A549 (cell line): Measurements from ENCODE around the gene DNAJC3. TPM values are rescaled to one million over a fixed set of nuclear protein-coding genes. Genes with fewer than 3 reads are reported as not detected.
A peak's percentile ranks its signal among the peaks of the same experiment; 100 is the strongest.
"Not testable (repeated sequence)": the region's sequence is repeated elsewhere in the genome, so short reads cannot be mapped to it uniquely, and the experiment has no call there.

ENCODE experiments used
- ATAC-seq, 2 experiments: fragments of 200-7000 bp in 1 of 2; fragments of >200 bp in 1 of 2; cut with Nextera tagmentation in 1 of 2; cut with Tn5 transposase in 1 of 2; 3 replicates each; pipeline versions ENCODE4 v1.8.0 to v1.9.1; 2018 to 2020; ENCODE audit warnings: mild to moderate bottlenecking in 1 of 2, moderate library complexity in 1 of 2
- CTCF ChIA-PET: fragments of 300-600 bp; sonication (Branson Sonifier 250); formaldehyde crosslinking; extraction: SDS; loops from one replicate; lab custom pipeline; 2021; ENCODE audit warnings: antibody characterized with exemption, inconsistent platforms; lab: Yijun Ruan, JAX
- POLR2A ChIA-PET: fragments of 350-600 bp; formaldehyde crosslinking; extraction: SDS; loops from one replicate; lab custom pipeline; 2021; ENCODE audit warnings: antibody characterized with exemption, inconsistent platforms; lab: Yijun Ruan, JAX
- DNase-seq, 2 experiments: peaks; one replicate each; pipeline versions ENCODE4 v3.0.0 to v3.0.0-alpha.2; 2011 to 2016; ENCODE audit warnings: low read depth in 1 of 2, low spot score in 1 of 2
- FAIRE-seq: peaks from 2 replicates; lab custom pipeline; 2011; peaks lifted over from hg19 to GRCh38; lab: Jason Lieb, UNC
- H3K27ac ChIP-seq, 2 experiments: fragments of >200 bp; sonication (Bioruptor Twin); formaldehyde crosslinking; 3 replicates each; pipeline ENCODE4 v1.5.1; 2016 to 2017
- H3K4me1 ChIP-seq: fragments of >200 bp; sonication (Bioruptor Twin); formaldehyde crosslinking; 3 replicates; pipeline ENCODE4 v1.6.1; 2016
- H3K4me2 ChIP-seq: fragments of >200 bp; sonication (Bioruptor Twin); formaldehyde crosslinking; 3 replicates; pipeline ENCODE4 v1.6.1; 2016
- H3K4me3 ChIP-seq: fragments of >200 bp; sonication (Bioruptor Twin); formaldehyde crosslinking; 3 replicates; pipeline ENCODE4 v1.5.1; 2016
- H3K9me3 ChIP-seq: fragments of >200 bp; sonication (Bioruptor Twin); formaldehyde crosslinking; 3 replicates; pipeline ENCODE4 v1.6.1; 2016
- BHLHE40 ChIP-seq: IDR thresholded peaks from 2 replicates; pipeline ENCODE4 v1.6.1; 2012; ENCODE audit warnings: low read depth, low read length, inconsistent platforms
- CHD4 ChIP-seq: fragments of 200-600 bp; sonication (generic); IDR thresholded peaks from 2 replicates; pipeline ENCODE4 v1.6.1; 2016; ENCODE audit warnings: antibody characterized with exemption, mild to moderate bottlenecking, borderline replicate concordance
- EHF ChIP-seq: fragments of 250-450 bp; sonication (Bioruptor Pico); IDR thresholded peaks from 2 replicates; pipeline ENCODE4 v1.5.0; 2020; ENCODE audit warnings: mild to moderate bottlenecking
- EP300 ChIP-seq, 2 experiments: fragments of >200 bp; sonication (Bioruptor Twin); formaldehyde crosslinking; IDR thresholded peaks; 2 replicates in 1 of 2; 3 replicates in 1 of 2; pipeline ENCODE4 v1.6.1; 2016 to 2017
- FOSB ChIP-seq: fragments of 250-450 bp; sonication (Bioruptor Pico); IDR thresholded peaks from 2 replicates; pipeline ENCODE4 v1.5.0; 2020; ENCODE audit warnings: mild to moderate bottlenecking, moderate library complexity
- FOXS1 ChIP-seq: fragments of 250-450 bp; sonication (Bioruptor Pico); IDR thresholded peaks from 2 replicates; pipeline ENCODE4 v1.5.0; 2020; ENCODE audit warnings: mild to moderate bottlenecking, moderate library complexity
- HEYL ChIP-seq: fragments of 250-450 bp; sonication (Bioruptor Pico); IDR thresholded peaks from 2 replicates; pipeline ENCODE4 v1.8.0; 2021; ENCODE audit warnings: mild to moderate bottlenecking, moderate library complexity
- HOXA7 ChIP-seq: fragments of 250-450 bp; sonication (Bioruptor Pico); IDR thresholded peaks from 2 replicates; pipeline ENCODE4 v1.5.0; 2020; ENCODE audit warnings: mild to moderate bottlenecking, moderate library complexity
- HOXB13 ChIP-seq: fragments of 250-450 bp; sonication (Bioruptor Pico); IDR thresholded peaks from 2 replicates; pipeline ENCODE4 v1.5.0; 2020; ENCODE audit warnings: low read depth, mild to moderate bottlenecking, moderate library complexity
- JUN ChIP-seq, 2 experiments: fragments of >200 bp; sonication (Bioruptor Twin); formaldehyde crosslinking; IDR thresholded peaks; 2 replicates in 1 of 2; 3 replicates in 1 of 2; pipeline ENCODE4 v1.6.1; 2016 to 2017
- KDM1A ChIP-seq: fragments of 200-600 bp; sonication (generic); IDR thresholded peaks from 2 replicates; pipeline ENCODE4 v1.6.1; 2016; ENCODE audit warnings: low read depth, mild to moderate bottlenecking
- MAFK ChIP-seq: fragments of 450-650 bp; IDR thresholded peaks from 2 replicates; pipeline ENCODE4 v1.6.1; 2014; ENCODE audit not compliant: partially characterized antibody
- MAZ ChIP-seq: fragments of 150-350 bp; IDR thresholded peaks from 2 replicates; pipeline ENCODE4 v1.6.1; 2014; ENCODE audit warnings: antibody characterized with exemption, low read depth, low read length, borderline replicate concordance
- NFE2L2 ChIP-seq: fragments of 150-350 bp; conservative IDR thresholded peaks from 2 replicates; pipeline ENCODE4 v1.6.1; 2014; ENCODE audit warnings: low read length
- NPAS2 ChIP-seq: fragments of 250-450 bp; sonication (Bioruptor Pico); IDR thresholded peaks from 2 replicates; pipeline ENCODE4 v1.8.0; 2022; ENCODE audit warnings: mild to moderate bottlenecking, moderate library complexity, borderline replicate concordance
- PBX3 ChIP-seq: IDR thresholded peaks from 2 replicates; pipeline ENCODE4 v1.6.1; 2012
- POLR2A ChIP-seq: IDR thresholded peaks from 2 replicates; pipeline ENCODE4 v1.6.1; 2012; ENCODE audit warnings: mild to moderate bottlenecking, low read length
- POLR2AphosphoS2 ChIP-seq: conservative IDR thresholded peaks from 2 replicates; pipeline ENCODE4 v1.6.1; 2012; ENCODE audit warnings: low read length, improper control_type of control experiment, inconsistent platforms
- RNF2 ChIP-seq: fragments of 200-600 bp; sonication (generic); IDR thresholded peaks from 2 replicates; pipeline ENCODE4 v1.6.1; 2016; ENCODE audit warnings: low read depth, mild to moderate bottlenecking, antibody characterized with exemption, moderate library complexity, borderline replicate concordance
- TFCP2L1 ChIP-seq: fragments of 250-450 bp; sonication (Bioruptor Pico); IDR thresholded peaks from 2 replicates; pipeline ENCODE4 v1.5.0; 2021; ENCODE audit warnings: mild to moderate bottlenecking
- USF2 ChIP-seq: fragments of 450-650 bp; IDR thresholded peaks from 2 replicates; pipeline ENCODE4 v1.6.1; 2014; ENCODE audit warnings: antibody characterized with exemption
- ZC3H11A ChIP-seq: fragments of 450-650 bp; IDR thresholded peaks from 2 replicates; pipeline ENCODE4 v1.6.1; 2014; ENCODE audit warnings: antibody characterized with exemption, mild to moderate bottlenecking
- WGBS: methylation state at CpG from one replicate; pipeline ENCODE4 v1.1.6; 2017; ENCODE audit errors: missing lambda C conversion rate; 5-methylcytosine and 5-hydroxymethylcytosine counted together
- polyA plus RNA-seq, 4 experiments: library from polyadenylated mRNA; depleted of rRNA in 3 of 4; stranded (reverse); fragments of >200 nt; fragmentation: RNase III in 1 of 4; extraction: RNeasy Plus Mini Kit Qiagen cat#74134 plus additional on column Dnase treatment in 1 of 4; gene quantifications; 2 replicates in 3 of 4; 3 replicates in 1 of 4; pipeline ENCODE4 v1.2.3, GENCODE V29; 2011 to 2017

DNAJC3 gene
- polyA plus RNA-seq, 2 of the 4 experiments (the other 2 are of a cell fraction), result 11.1 to 21.9 TPM

GRCh38 chr13:95728957-95729356 is 52.0 kb downstream of the DNAJC3 start:
- Histone ChIP-seq H3K4me1 (no peaks in the 10 kb centered on the region), H3K4me3 (no peak overlapping the region), H3K9me3 (peaks cover 12% of the 10 kb centered on the region; the same call in 2 of the 3 replicates), H3K4me2 (no peak overlapping the region), H3K27ac (no peak overlapping the region)
- TF ChIP-seq EHF (CRISPR knock-in tag) (no peak), POLR2A (no peak), NPAS2 (CRISPR knock-in tag) (no peak), CHD4 (no peak), FOXS1 (no peak), HOXB13 (no peak), NFE2L2 (no peak), ZC3H11A (no peak), MAFK (no peak), HOXA7 (CRISPR knock-in tag) (no peak), HEYL (CRISPR knock-in tag) (no peak), BHLHE40 (no peak), USF2 (no peak), TFCP2L1 (CRISPR knock-in tag) (no peak), KDM1A (no peak), PBX3 (no peak), RNF2 (no peak), FOSB (CRISPR knock-in tag) (no peak)
- ChIA-PET CTCF (no interaction called here), POLR2A (no interaction called here)
- ATAC-seq (no peak), DNase-seq (no peak), FAIRE-seq (no peak)
- no CpG with 5 or more reads among the region's 2 CpGs for WGBS

- DNase-seq (no peak), FAIRE-seq (no peak)
- Histone ChIP-seq H3K4me2 (no peak overlapping the region), H3K4me1 (no peaks in the 10 kb centered on the region)
- CTCF ChIA-PET, result no interaction called here
- TF ChIP-seq NFE2L2 (no peak), POLR2AphosphoS2 (no peak), MAZ (no peak), TFCP2L1 (CRISPR knock-in tag) (no peak), JUN (IDR thresholded peaks at IDR 0.05) (no peak), RNF2 (no peak), EP300 (IDR thresholded peaks at IDR 0.05) (no peak)
- TF ChIP-seq, all 56 proteins: peak for 0
- H3K27ac ChIP-seq, result no peak overlapping the region
- no peak for ATAC-seq
- POLR2A ChIA-PET, result no interaction called here
- H3K4me3 ChIP-seq, result no peak overlapping the region
- peaks cover 15% of the 10 kb centered on the region; the same call in 2 of the 3 replicates for H3K9me3 ChIP-seq
- WGBS, result 98% methylated on average over 2 of the region's 2 CpGs
Observed at GRCh38 chr13:95734124-95734523, 57.2 kb downstream of the DNAJC3 start.

- peak overlapping the region; percentile 71 to 81; a peak in 5 of 6 replicates for H3K27ac ChIP-seq
- H3K4me3 ChIP-seq, result peak overlapping the region; percentile 36
- DNase-seq (peak in 1 of 2 experiments; percentile 18), ATAC-seq (peak in 1 of 2 experiments; percentile 54; a peak in 3 of 6 replicates)
- FAIRE-seq, H3K9me3 ChIP-seq, POLR2A ChIA-PET, CTCF ChIA-PET, H3K4me1 ChIP-seq: not testable (repeated sequence)
- 3% methylated on average over 5 of the region's 37 CpGs for WGBS
- H3K4me2 ChIP-seq, result peak overlapping the region; percentile 62
Observed at GRCh38 chr13:95740071-95740978, 63.4 kb downstream of the DNAJC3 start.
